NB4 (cell line): ENCODE measurements around the gene CLEC20A.

Experiments used
- DNase-seq: peaks from one replicate; pipeline ENCODE4 v3.0.0; 2010; ENCODE audit warnings: low read depth
- H3K4me3 ChIP-seq: one replicate; pipeline ENCODE4 v1.5.1; 2011; ENCODE audit warnings: mild to moderate bottlenecking, low read depth, low read length, moderate library complexity
- MYC ChIP-seq: IDR thresholded peaks from 2 replicates; pipeline ENCODE4 v1.6.1; 2011; ENCODE audit warnings: low read depth, low read length
- POLR2A ChIP-seq: IDR thresholded peaks from 2 replicates; pipeline ENCODE4 v1.6.1; 2011; ENCODE audit warnings: mild to moderate bottlenecking; ENCODE audit not compliant: insufficient read length; ENCODE audit errors: extremely low read depth
- TF ChIP-seq, protein P1 (sequence below): IDR thresholded peaks from 2 replicates; pipeline ENCODE4 v1.6.1; 2011; ENCODE audit warnings: low read depth, low read length
- TF ChIP-seq, protein P2 (sequence below): IDR thresholded peaks from one replicate; pipeline ENCODE4 v1.5.1; 2012; ENCODE audit warnings: low read depth, low read length

Gene CLEC20A

DNA sequence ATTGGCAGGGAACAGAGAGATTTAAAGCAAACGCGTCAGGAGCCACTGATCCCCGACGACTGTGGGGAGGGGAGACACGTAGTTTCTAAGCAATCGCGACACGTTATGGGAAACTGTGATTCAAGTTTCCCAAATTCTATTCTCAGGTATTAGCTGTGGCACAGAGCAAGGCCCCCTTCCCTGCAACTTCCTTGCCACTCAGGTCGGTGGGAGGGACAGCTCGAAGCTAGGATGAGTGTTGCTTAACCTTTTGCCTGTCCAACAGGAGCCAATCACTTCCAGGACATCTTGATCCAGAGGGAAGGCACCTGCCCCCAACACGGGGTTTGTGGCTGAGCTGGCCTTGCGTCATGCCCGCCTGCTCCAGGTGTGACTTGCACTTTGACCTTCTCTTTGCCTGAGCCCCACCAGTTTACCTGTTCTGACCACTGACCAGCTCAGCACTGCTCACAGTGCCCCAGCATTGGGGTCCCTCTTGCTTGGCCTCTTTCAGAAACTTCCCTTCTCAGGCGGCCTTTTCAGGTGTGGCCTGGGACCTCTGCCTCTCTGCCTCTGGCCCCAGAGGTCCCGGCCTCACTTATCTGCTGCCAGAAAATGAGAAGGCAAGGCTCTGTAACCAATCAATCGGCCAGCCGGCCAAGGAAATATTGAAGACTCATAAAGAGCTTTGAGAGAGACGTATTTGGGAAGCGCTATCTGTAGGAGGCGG, 40.8 kb upstream of the CLEC20A start:
- TF ChIP-seq MYC (no peak), POLR2A (no peak)
- TF ChIP-seq, protein P1, sequence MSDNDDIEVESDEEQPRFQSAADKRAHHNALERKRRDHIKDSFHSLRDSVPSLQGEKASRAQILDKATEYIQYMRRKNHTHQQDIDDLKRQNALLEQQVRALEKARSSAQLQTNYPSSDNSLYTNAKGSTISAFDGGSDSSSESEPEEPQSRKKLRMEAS, result no peak
- TF ChIP-seq, protein P2, sequence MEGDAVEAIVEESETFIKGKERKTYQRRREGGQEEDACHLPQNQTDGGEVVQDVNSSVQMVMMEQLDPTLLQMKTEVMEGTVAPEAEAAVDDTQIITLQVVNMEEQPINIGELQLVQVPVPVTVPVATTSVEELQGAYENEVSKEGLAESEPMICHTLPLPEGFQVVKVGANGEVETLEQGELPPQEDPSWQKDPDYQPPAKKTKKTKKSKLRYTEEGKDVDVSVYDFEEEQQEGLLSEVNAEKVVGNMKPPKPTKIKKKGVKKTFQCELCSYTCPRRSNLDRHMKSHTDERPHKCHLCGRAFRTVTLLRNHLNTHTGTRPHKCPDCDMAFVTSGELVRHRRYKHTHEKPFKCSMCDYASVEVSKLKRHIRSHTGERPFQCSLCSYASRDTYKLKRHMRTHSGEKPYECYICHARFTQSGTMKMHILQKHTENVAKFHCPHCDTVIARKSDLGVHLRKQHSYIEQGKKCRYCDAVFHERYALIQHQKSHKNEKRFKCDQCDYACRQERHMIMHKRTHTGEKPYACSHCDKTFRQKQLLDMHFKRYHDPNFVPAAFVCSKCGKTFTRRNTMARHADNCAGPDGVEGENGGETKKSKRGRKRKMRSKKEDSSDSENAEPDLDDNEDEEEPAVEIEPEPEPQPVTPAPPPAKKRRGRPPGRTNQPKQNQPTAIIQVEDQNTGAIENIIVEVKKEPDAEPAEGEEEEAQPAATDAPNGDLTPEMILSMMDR, result no peak
- DNase-seq, result no peak
- no peak overlapping the region for H3K4me3 ChIP-seq

DNA sequence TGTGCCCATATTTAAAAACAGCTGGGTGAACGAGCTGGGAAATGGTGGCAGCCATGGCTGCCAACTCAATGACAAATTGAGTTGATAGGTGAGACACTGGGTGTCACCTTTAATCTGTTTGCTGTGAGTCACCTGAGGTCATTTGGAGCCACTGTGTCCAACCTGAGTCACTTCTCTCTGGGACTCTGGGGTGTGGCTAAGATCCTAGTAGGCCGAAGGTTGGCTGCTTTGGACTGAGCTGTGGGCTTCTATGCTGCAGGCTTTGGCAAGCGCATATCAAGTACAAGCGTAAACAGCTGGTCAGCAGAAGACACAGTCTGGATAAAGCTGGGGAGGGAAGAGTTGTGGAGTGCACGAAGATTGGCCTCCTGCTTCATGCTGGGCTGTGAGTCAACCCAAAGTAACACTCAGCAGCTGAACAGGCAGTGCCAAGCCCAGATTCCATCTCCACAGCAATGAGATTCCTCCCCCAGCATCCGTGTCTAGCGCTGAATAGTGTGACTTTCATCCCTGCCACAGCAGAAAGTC, 40.1 kb upstream of the CLEC20A start:
- no peak for TF ChIP-seq POLR2A
- TF ChIP-seq, protein P1, result no peak
- TF ChIP-seq MYC, result no peak
- TF ChIP-seq, protein P2, result no peak
- DNase-seq, result no peak
- H3K4me3 ChIP-seq, result no peak overlapping the region

DNA sequence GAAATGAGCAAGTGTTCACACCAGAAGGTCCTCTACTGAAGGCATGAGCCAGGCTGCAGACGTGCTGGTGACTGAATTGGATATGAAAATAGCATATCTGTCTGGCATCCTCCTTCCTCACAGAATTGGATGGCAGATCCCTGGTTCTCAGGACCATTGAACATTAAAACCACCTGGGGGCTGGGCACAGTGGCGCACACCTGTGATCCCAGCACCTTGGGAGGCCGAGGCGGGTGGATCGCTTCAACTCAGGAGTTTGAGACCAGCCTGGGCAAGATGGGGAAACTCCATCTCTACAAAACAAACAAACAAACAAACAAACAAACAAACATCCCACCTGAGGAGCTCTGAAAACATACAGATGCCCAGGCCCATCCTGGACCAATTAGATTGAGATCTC, 39.6 kb upstream of the CLEC20A start:
- TF ChIP-seq, protein P2, result no peak
- TF ChIP-seq MYC (no peak), POLR2A (no peak)
- TF ChIP-seq, protein P1, result no peak
- no peak for DNase-seq
- no peak overlapping the region for H3K4me3 ChIP-seq

DNA sequence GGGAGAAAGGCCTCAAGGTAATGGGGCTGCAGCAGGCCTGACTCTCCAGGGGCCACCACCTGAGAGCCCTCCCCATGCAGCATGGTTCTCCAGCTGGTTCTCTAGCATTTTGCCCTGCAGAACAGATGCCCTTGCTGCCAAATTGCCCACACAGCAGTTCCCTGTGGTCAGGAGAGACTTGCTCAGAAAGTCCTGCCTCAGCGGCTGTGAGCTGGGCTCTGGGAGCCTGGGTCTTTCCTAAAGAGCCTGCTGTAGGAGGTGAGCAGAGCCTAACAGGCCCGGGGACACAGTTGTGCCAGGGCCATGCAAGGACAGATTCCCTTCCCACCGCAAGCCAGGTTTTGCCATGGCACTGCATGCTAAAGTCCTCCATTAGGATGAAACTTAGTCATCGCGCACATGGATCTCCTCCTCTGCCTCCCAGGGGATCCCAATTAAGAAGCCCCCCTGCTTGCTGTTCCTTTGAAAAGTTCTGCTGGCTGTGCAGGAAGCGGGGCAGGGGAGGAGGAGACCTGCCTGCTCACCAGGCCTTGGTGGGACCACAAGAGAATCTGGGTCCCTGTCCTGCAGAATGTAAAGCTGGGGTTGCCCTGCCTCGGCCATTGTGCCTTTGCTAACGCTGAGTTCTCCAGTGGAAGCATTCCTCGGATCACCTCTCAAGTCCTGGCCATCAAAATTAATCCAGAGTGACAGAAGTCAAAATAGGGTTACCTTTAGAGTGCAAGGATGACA, 37.5 kb upstream of the CLEC20A start:
- no peak for DNase-seq
- TF ChIP-seq, protein P2, result no peak
- TF ChIP-seq POLR2A, result no peak
- TF ChIP-seq, protein P1, result no peak
- TF ChIP-seq MYC, result no peak
- H3K4me3 ChIP-seq, result no peak overlapping the region

DNA sequence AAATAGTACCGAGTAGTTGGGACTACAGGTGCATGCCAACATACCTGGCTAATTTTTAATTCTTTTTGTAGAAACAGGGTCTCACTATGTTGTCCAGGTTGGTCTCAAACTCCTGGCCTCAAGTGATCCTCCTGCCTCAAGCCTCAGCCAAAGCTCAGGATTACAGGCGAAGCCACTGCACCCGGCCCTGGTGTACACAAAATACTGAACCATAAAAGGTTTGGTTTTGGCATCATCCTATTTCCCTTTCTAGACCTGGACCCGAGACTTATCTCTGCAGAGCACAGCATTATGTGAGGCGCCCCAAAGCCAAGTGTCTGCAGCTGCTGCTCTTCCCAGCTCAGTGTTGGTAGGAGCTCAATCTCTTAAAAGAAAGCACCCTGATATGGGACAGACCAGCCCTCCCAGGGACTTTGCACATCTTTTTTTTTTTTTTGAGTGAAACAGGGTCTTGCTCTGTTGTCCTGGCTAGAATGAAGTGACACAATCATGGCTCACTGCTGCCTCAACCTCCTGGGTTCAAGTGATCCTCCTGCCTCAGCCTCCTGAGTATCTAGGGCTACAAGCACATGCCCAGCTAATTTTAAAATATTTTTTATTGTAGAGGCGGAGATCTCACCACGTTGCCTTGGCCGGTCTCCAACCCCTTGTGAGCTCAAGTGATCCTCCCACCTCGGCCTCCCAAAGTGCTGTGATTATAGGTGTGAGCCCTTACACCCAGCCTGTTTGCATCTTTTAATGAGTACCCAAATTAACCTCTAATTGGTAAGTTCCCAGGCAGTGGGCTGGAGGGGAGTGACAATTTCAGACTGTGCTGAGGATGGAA, 36.6 kb upstream of the CLEC20A start:
- H3K4me3 ChIP-seq, result no peak overlapping the region
- TF ChIP-seq, protein P2, result no peak
- TF ChIP-seq, protein P1, result no peak
- TF ChIP-seq POLR2A, result no peak
- no peak for DNase-seq
